SU-DHL-6 (cell line): ENCODE results near the gene COG5.

Experiments
- H2AFZ ChIP-seq: fragments of 200-600 bp; sonication (generic); 2 replicates; pipeline ENCODE4 v1.6.1; 2014; ENCODE audit warnings: low read depth, mild to moderate bottlenecking, moderate library complexity, mixed read lengths, antibody characterized with exemption, low read length; ENCODE audit not compliant: severe bottlenecking
- H3F3A ChIP-seq: fragments of 200-600 bp; shearing (Covaris generic); 2 replicates; pipeline ENCODE4 v1.6.0; 2016; ENCODE audit warnings: antibody characterized with exemption, mild to moderate bottlenecking; ENCODE audit not compliant: insufficient read depth
- H3K27ac ChIP-seq: fragments of 200-600 bp; sonication (generic); 2 replicates; pipeline ENCODE4 v1.5.1; 2016; ENCODE audit warnings: low read depth, mild to moderate bottlenecking, low read length, moderate library complexity, mixed read lengths
- H3K27me3 ChIP-seq: fragments of 200-600 bp; sonication (generic), shearing (Covaris generic); 2 replicates; pipeline ENCODE4 v1.6.0; 2014; ENCODE audit warnings: mild to moderate bottlenecking, low read length
- H3K36me3 ChIP-seq: fragments of 200-600 bp; sonication (generic); 2 replicates; pipeline ENCODE4 v1.6.1; 2014; ENCODE audit warnings: mild to moderate bottlenecking, low read length, mixed read lengths
- H3K4me2 ChIP-seq: fragments of 300-600, 200-600 bp; shearing (Covaris generic), sonication (generic); 2 replicates; pipeline ENCODE4 v1.6.0; 2014; ENCODE audit warnings: low read length, low read depth, mild to moderate bottlenecking; ENCODE audit not compliant: poor library complexity, severe bottlenecking
- H3K4me3 ChIP-seq: fragments of 200-600 bp; sonication (generic); 2 replicates; pipeline ENCODE4 v1.5.1; 2014; ENCODE audit warnings: antibody characterized with exemption, low read length, mild to moderate bottlenecking, mixed read lengths; ENCODE audit not compliant: insufficient read depth, poor library complexity, severe bottlenecking
- H3K79me2 ChIP-seq: fragments of 200-600 bp; sonication (generic); 2 replicates; pipeline ENCODE4 v1.6.1; 2014; ENCODE audit warnings: mild to moderate bottlenecking, low read length, moderate library complexity; ENCODE audit not compliant: insufficient read depth
- H3K9ac ChIP-seq: fragments of 200-600 bp; sonication (generic); 2 replicates; pipeline ENCODE4 v1.7.0; 2014; ENCODE audit warnings: mild to moderate bottlenecking, low read length
- H3K9me2 ChIP-seq: fragments of 200-600 bp; sonication (generic); replicated peaks from 2 replicates; pipeline ENCODE4 v1.6.1; 2014; ENCODE audit warnings: low read length; ENCODE audit not compliant: insufficient read depth
- H3K9me3 ChIP-seq: fragments of 200-600 bp; sonication (generic); 2 replicates; pipeline ENCODE4 v1.6.1; 2014; ENCODE audit warnings: low read length, mixed read lengths; ENCODE audit not compliant: insufficient read depth
- H4K20me1 ChIP-seq: fragments of 200-600 bp; sonication (generic); 2 replicates; pipeline ENCODE4 v1.6.1; 2014; ENCODE audit warnings: low read depth, mild to moderate bottlenecking, antibody characterized with exemption, low read length, moderate library complexity, mixed read lengths
- EZH2phosphoT487 ChIP-seq: fragments of 200-600 bp; sonication (generic), shearing (Covaris generic); conservative IDR thresholded peaks from 2 replicates; pipeline ENCODE4 v1.6.1; 2018; ENCODE audit warnings: mild to moderate bottlenecking, antibody characterized with exemption, low read length, moderate library complexity, mixed read lengths
- TF ChIP-seq, protein P1 (sequence below): fragments of 200-600 bp; sonication (generic); IDR thresholded peaks from one replicate; pipeline ENCODE4 v1.5.1; 2017; ENCODE audit warnings: antibody characterized with exemption, mild to moderate bottlenecking, low read length, moderate library complexity; ENCODE audit not compliant: insufficient read depth, poor library complexity, severe bottlenecking

Gene COG5

DNA sequence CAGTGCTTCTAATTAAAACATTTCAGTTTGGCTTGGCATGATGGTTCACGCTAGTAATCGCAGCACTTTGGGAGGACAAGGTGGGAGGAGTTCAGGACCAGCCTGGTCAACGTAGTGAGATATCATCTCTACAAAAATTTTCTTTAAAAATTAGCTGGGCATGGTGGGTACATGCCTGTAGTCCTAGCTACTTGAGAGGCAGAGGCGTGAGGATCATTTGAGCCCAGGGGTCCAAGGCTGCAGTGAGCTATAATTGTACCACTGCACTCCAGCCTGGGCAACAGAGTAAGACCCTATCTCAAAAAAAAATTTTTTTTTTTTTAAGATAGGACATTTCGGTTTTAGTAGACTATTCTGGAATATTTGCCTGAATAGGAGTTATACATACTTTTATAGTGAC, 382.5 kb downstream of the COG5 start:
- 0 out of 2 replicates have a peak, but pooled peaks cover 4% of the 10 kb centered on the region for H4K20me1 ChIP-seq
- TF ChIP-seq, protein P1, sequence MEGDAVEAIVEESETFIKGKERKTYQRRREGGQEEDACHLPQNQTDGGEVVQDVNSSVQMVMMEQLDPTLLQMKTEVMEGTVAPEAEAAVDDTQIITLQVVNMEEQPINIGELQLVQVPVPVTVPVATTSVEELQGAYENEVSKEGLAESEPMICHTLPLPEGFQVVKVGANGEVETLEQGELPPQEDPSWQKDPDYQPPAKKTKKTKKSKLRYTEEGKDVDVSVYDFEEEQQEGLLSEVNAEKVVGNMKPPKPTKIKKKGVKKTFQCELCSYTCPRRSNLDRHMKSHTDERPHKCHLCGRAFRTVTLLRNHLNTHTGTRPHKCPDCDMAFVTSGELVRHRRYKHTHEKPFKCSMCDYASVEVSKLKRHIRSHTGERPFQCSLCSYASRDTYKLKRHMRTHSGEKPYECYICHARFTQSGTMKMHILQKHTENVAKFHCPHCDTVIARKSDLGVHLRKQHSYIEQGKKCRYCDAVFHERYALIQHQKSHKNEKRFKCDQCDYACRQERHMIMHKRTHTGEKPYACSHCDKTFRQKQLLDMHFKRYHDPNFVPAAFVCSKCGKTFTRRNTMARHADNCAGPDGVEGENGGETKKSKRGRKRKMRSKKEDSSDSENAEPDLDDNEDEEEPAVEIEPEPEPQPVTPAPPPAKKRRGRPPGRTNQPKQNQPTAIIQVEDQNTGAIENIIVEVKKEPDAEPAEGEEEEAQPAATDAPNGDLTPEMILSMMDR = no peak
- TF ChIP-seq EZH2phosphoT487 = no peak

DNA sequence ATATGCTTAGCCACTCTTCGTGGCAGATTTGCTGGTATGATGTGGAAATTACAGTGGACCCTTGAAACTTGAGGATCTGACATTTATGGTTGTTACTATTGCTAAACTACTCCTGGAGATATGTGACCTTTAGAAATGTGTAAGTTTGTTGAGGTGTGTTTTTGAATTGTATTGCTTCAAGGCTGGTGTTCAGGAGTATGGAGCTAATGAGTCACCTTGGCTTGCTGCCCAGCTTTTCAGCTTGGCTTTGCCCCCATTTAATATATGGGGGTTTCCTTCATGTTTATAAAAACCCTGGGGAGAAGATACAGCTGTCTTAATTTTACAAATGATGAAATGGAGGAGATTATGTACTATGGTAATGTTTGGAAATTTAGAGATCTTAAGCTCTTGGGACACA, 383.3 kb downstream of the COG5 start:
- H3K27me3 ChIP-seq = no peaks in the 10 kb centered on the region
- H3K9me3 ChIP-seq = no peaks in the 10 kb centered on the region
- H3K9ac ChIP-seq = no peak overlapping the region
- 0 out of 2 replicates have a peak, but pooled peaks cover 4% of the 10 kb centered on the region for H4K20me1 ChIP-seq
- H3K4me2 ChIP-seq = no peak overlapping the region
- no peak overlapping the region for H3K4me3 ChIP-seq
- no peak for TF ChIP-seq EZH2phosphoT487
- TF ChIP-seq, protein P1 = no peak
- H3K36me3 ChIP-seq = peaks cover 8% of the 10 kb centered on the region; the same call in 1 of the 2 replicates
- no peak overlapping the region for H3K27ac ChIP-seq
- no peaks in the 10 kb centered on the region for H3K9me2 ChIP-seq
- H3K79me2 ChIP-seq = peaks cover 10% of the 10 kb centered on the region; the same call in 1 of the 2 replicates
- no peak overlapping the region for H2AFZ ChIP-seq
- no peaks in the 10 kb centered on the region for H3F3A ChIP-seq

More for the DNA sequence above, 382.5 kb downstream of the COG5 start:
- Histone ChIP-seq H3F3A (no peaks in the 10 kb centered on the region), H3K9me2 (no peaks in the 10 kb centered on the region), H3K79me2 (peaks cover 10% of the 10 kb centered on the region; the same call in 1 of the 2 replicates), H3K4me3 (no peak overlapping the region), H3K36me3 (peaks cover 8% of the 10 kb centered on the region; the same call in 1 of the 2 replicates), H3K4me2 (no peak overlapping the region), H2AFZ (no peak overlapping the region), H3K9me3 (no peaks in the 10 kb centered on the region), H3K9ac (no peak overlapping the region), H3K27me3 (no peaks in the 10 kb centered on the region), H3K27ac (no peak overlapping the region)

DNA sequence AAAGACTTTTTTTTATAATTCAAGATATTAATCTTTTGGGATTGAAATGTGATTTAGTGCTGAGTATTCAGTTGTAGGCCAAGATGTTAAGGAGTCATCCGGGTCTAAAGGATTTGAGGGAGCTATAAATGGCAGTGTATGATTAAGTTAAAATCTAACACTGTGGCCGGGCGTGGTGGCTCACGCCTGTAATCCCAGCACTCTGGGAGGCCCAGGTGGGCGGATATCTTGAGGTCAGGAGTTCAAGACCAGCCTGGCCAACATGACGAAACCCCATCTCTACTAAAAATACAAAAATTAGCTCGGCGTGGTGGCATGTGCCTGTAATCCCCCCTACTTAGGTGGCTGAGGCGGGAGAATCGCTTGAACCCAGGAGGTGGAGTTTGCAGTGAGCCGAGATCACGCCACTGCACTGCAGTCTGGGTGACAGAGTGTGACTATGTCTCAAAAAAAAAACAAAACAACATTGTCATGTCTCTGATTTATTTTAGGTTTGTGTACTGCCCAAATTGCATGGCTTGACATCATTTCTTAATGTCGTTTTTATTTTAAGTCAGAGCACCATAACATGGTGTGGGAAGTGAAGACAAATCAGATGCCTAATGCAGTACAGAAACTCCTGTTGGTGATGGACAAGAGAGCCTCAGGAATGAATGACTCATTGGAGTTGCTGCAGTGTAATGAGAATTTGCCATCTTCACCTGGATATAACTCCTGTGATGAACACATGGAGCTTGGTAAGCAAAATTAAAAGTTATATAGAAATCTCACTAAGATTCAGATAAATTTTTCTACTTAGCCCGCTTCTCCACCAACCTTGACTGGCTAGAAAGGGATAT, 384.2 kb downstream of the COG5 start:
- H3F3A ChIP-seq = no peaks in the 10 kb centered on the region
- H4K20me1 ChIP-seq = 0 out of 2 replicates have a peak, but pooled peaks cover 4% of the 10 kb centered on the region
- no peaks in the 10 kb centered on the region for H3K27me3 ChIP-seq
- no peaks in the 10 kb centered on the region for H3K9me2 ChIP-seq
- H3K9ac ChIP-seq = no peak overlapping the region
- H3K36me3 ChIP-seq = peaks cover 8% of the 10 kb centered on the region; the same call in 1 of the 2 replicates
- no peak overlapping the region for H2AFZ ChIP-seq
- TF ChIP-seq, protein P1 = no peak
- TF ChIP-seq EZH2phosphoT487 = no peak
- H3K79me2 ChIP-seq = peaks cover 10% of the 10 kb centered on the region; the same call in 1 of the 2 replicates
- H3K27ac ChIP-seq = no peak overlapping the region
- H3K4me2 ChIP-seq = no peak overlapping the region
- no peak overlapping the region for H3K4me3 ChIP-seq
- H3K9me3 ChIP-seq = no peaks in the 10 kb centered on the region
